ENCODE results near the gene IL16. TPM values are rescaled to one million over a fixed set of nuclear protein-coding genes. Genes with fewer than 3 reads are reported as not detected.
"Not testable (repeated sequence)": the region's sequence is repeated elsewhere in the genome, so short reads cannot be mapped to it uniquely, and the experiment has no call there.

IL16 gene
- 10 to 100 TPM; 58.0 to 95.0 TPM for total RNA-seq

- no peak for ATAC-seq (replicated peaks)
- H3K4me1 Mint-ChIP-seq, result no peaks in the 10 kb centered on the region
- no peaks in the 10 kb centered on the region for H3K9me3 Mint-ChIP-seq
- H3K27ac Mint-ChIP-seq, result no peak within 1 kb of the TSS
- H3K36me3 Mint-ChIP-seq (ENCODE audit: low read depth), result no peaks in the 10 kb centered on the region
- H3K27me3 Mint-ChIP-seq, result peaks cover 21% of the 10 kb centered on the region
- H3K4me3 Mint-ChIP-seq, result no peak within 1 kb of the TSS
Observed at GRCh38 chr15:81196576-81197254, at the start of gene IL16. Gene IL16, plus strand, starts transcription at chr15:81196879. Its CDS starts 28,521 bp downstream, at chr15:81225400.

GRCh38 chr15:81151389-81151788 lies 45.3 kb upstream of the IL16 start:
- Mint-ChIP-seq H3K9me3 (no peaks in the 10 kb centered on the region), H3K27ac (no peak overlapping the region), H3K4me3 (no peak overlapping the region), H3K36me3 (ENCODE audit: low read depth) (no peaks in the 10 kb centered on the region), H3K27me3 (no peaks in the 10 kb centered on the region), H3K4me1 (no peaks in the 10 kb centered on the region)
- ATAC-seq (replicated peaks), result no peak

GRCh38 chr15:81152339-81152738 lies 44.3 kb upstream of the IL16 start:
- Mint-ChIP-seq H3K36me3 (ENCODE audit: low read depth) (no peaks in the 10 kb centered on the region), H3K27me3 (no peaks in the 10 kb centered on the region), H3K9me3 (no peaks in the 10 kb centered on the region), H3K4me1 (no peaks in the 10 kb centered on the region), H3K27ac (no peak overlapping the region), H3K4me3 (no peak overlapping the region)
- no peak for ATAC-seq (replicated peaks)

GRCh38 chr15:81152799-81153198 lies 43.9 kb upstream of the IL16 start:
- Mint-ChIP-seq H3K36me3 (ENCODE audit: low read depth) (no peaks in the 10 kb centered on the region), H3K4me3 (no peak overlapping the region), H3K27me3 (no peaks in the 10 kb centered on the region), H3K9me3 (no peaks in the 10 kb centered on the region), H3K27ac (no peak overlapping the region), H3K4me1 (no peaks in the 10 kb centered on the region)
- no peak for ATAC-seq (replicated peaks)

DNA sequence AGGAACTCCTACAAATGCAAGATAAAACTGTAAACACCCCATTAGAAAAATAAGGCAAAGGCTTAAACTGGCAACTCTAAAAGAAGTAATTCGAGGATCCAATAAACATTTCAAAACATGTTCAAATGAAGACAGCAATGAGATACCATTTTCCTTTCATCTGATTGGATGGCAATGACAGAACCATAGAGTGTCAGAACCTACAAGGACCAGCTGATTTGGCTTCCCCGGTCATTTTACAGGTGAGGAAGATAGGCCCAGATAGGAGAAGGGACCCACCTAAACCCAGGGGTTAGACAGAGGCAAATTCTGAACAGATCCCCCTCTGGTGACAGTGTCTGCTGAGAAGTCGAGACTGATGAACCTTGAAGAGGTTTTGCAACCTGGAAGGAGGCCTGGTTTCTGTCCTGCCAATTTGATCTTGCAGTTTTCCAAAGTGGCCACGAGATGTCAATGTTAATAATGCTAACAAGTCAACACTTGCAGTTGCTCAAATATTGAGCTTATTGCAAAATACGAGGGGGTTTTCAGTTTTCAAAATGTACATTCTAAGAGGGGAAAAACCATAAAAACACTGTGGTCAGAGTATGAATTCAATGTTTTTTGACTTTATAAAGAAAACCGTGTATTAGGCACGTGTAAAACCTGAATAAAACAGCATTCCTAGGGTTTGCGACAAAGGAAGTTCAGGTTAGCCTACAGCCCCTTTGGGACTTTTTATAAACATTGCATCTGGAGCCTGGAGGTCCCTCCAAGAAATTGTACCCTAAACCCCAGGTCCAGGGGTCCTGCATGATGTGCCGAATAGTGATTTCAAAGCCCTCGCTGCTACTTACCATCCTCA lies 41.1 kb upstream of the IL16 start:
- no peak for ATAC-seq (replicated peaks)
- H3K4me1 Mint-ChIP-seq, result no peaks in the 10 kb centered on the region
- no peaks in the 10 kb centered on the region for H3K36me3 Mint-ChIP-seq (ENCODE audit: low read depth)
- no peaks in the 10 kb centered on the region for H3K27me3 Mint-ChIP-seq
- no peak overlapping the region for H3K27ac Mint-ChIP-seq
- H3K4me3 Mint-ChIP-seq, result no peak overlapping the region
- no peaks in the 10 kb centered on the region for H3K9me3 Mint-ChIP-seq

DNA sequence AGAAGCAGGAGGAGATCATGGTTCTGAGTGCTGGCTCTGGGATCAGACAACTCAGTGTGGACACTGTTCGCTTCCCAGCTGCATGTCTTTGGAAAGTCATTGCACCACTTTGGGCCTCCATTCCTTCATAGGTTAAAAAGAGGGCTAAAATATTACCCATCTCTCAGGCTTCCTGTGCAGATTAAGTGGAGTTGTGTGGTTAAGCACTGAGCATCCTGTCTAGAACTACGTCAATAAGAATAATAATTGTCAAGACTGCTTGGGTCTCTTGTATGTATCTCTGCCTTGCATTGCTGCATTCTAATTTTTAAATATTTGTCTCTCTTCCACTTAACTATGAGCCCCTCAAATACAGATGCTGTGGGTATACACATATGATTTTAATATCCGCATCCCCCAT lies 40.4 kb upstream of the IL16 start:
- Mint-ChIP-seq H3K36me3 (ENCODE audit: low read depth) (no peaks in the 10 kb centered on the region), H3K4me3 (no peak overlapping the region), H3K4me1 (peaks cover 6% of the 10 kb centered on the region), H3K27ac (no peak overlapping the region), H3K27me3 (no peaks in the 10 kb centered on the region), H3K9me3 (no peaks in the 10 kb centered on the region)
- ATAC-seq (replicated peaks), result no peak

- Mint-ChIP-seq H3K36me3 (ENCODE audit: low read depth) (no peaks in the 10 kb centered on the region), H3K9me3 (no peaks in the 10 kb centered on the region), H3K27me3 (peaks cover 2% of the 10 kb centered on the region), H3K27ac (no peak overlapping the region), H3K4me1 (peaks cover 17% of the 10 kb centered on the region), H3K4me3 (no peak overlapping the region)
- no peak for ATAC-seq (replicated peaks)
Observed at GRCh38 chr15:81157195-81157938, 39.3 kb upstream of the IL16 start.

GRCh38 chr15:81157939-81158223 lies 38.8 kb upstream of the IL16 start:
- Mint-ChIP-seq H3K27ac (no peak overlapping the region), H3K27me3 (peaks cover 5% of the 10 kb centered on the region), H3K4me3 (no peak overlapping the region), H3K4me1 (peaks cover 20% of the 10 kb centered on the region), H3K36me3 (ENCODE audit: low read depth) (no peaks in the 10 kb centered on the region), H3K9me3 (no peaks in the 10 kb centered on the region)
- ATAC-seq (replicated peaks), result no peak

DNA sequence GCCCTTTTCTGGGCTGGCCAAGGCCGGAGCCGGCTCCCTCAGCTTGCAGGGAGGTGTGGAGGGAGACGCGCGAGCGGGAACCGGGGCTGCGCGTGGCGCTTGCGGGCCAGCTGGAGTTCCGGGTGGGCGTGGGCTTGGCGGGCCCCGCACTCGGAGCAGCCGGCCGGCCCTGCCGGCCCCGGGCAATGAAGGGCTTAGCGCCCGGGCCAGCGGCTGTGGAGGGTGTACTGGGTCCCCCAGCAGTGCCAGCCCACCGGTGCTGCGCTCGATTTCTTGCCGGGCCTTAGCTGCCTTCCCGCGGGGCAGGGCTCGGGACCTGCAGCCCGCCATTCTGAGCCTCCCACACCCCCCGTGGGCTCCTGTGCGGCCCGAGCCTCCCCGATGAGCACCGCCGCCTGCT lies 38.1 kb upstream of the IL16 start:
- not testable (repeated sequence) for H3K4me3 Mint-ChIP-seq; H3K27me3 Mint-ChIP-seq; H3K9me3 Mint-ChIP-seq; H3K36me3 Mint-ChIP-seq (ENCODE audit: low read depth); ATAC-seq (replicated peaks); H3K27ac Mint-ChIP-seq
- H3K4me1 Mint-ChIP-seq, result peaks cover 20% of the 10 kb centered on the region

GRCh38 chr15:81160312-81161159 lies 36.1 kb upstream of the IL16 start:
- H3K4me3 Mint-ChIP-seq, result no peak overlapping the region
- H3K36me3 Mint-ChIP-seq (ENCODE audit: low read depth), result no peaks in the 10 kb centered on the region
- H3K27me3 Mint-ChIP-seq, result peaks cover 5% of the 10 kb centered on the region
- no peak for ATAC-seq (replicated peaks)
- H3K9me3 Mint-ChIP-seq, result no peaks in the 10 kb centered on the region
- no peak overlapping the region for H3K27ac Mint-ChIP-seq
- H3K4me1 Mint-ChIP-seq, result peaks cover 20% of the 10 kb centered on the region

DNA sequence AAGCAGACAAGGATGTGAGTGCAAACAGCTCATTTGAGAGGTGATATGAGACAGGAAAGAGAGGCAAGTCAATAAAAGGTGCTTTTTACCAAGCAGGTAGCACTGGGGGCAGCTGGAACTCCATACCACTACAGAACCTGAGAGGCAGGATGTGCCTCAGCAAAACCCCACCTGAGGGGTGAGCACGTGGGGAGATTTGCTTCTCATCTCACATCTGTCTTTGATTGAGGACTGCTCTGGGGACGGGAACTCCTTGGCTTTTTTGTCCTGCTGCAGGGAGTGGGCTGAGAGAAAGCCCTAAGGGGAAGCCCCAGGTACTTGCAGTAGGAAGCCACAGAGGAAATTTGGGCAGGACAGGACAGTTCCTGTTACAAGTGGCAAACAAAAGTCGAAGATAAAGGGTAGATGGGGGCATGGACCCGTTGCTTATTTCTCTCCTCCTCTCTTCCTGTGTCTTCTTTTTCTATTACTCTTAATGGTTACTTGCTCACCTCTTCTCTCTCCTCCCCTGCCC lies 35.5 kb upstream of the IL16 start:
- no peaks in the 10 kb centered on the region for H3K36me3 Mint-ChIP-seq (ENCODE audit: low read depth)
- peak overlapping the region; percentile 38 for H3K4me3 Mint-ChIP-seq
- ATAC-seq (replicated peaks), result peak; percentile 64

GRCh38 chr15:81161851-81162250 lies 34.8 kb upstream of the IL16 start:
- no peaks in the 10 kb centered on the region for H3K9me3 Mint-ChIP-seq
- peak overlapping the region; percentile 38 for H3K4me3 Mint-ChIP-seq
- peaks cover 20% of the 10 kb centered on the region for H3K4me1 Mint-ChIP-seq
- H3K36me3 Mint-ChIP-seq (ENCODE audit: low read depth), result no peaks in the 10 kb centered on the region
- H3K27me3 Mint-ChIP-seq, result peaks cover 5% of the 10 kb centered on the region
- H3K27ac Mint-ChIP-seq, result peak overlapping the region; percentile 1
- peak; percentile 60 for ATAC-seq (replicated peaks)

More for the DNA sequence above, 35.5 kb upstream of the IL16 start:
- H3K27ac Mint-ChIP-seq, result peak overlapping the region; percentile 1
- no peaks in the 10 kb centered on the region for H3K9me3 Mint-ChIP-seq
- H3K4me1 Mint-ChIP-seq, result peaks cover 20% of the 10 kb centered on the region
- peaks cover 5% of the 10 kb centered on the region for H3K27me3 Mint-ChIP-seq

DNA sequence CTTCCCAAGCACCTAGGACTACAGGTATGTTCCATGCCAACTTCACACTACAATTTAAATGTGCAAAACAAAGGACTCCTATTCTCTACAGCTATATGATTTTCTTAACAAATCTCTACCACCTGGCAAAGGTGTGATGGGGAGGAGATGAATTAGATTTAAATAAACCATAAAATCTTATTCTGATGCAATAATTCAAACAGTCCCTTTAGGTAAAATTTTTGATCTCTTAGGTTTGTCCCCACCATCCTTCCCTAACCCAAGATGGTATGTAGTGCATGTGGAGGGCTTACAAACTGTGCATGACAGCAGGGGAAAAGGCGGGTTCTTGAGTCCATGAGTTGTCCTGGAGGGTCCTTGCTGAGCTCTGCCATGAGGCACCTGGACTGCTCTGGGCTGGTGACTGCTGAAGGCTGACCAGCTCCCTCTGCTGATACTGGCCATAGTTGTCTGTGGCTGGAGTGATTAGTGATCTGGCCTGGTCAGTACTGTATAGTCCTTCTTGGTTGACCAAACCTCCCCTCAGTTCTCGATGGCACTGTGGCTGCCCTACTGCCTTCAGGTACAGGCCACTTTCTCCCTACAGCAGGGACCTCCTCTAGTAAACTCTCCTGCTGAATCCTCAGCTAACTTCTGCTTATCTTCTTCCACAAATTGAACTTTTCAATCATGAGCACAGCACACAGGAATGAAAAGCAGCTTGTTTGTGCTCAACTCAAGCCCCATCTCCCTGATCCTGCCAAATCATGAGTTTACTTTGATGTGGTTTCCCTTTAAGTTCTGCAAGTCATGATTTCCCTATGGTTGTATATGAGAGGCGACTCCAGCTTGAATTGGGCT lies 32.5 kb upstream of the IL16 start:
- H3K4me1 Mint-ChIP-seq, result peaks cover 20% of the 10 kb centered on the region
- ATAC-seq (replicated peaks), result no peak
- H3K27ac Mint-ChIP-seq, result no peak overlapping the region
- no peaks in the 10 kb centered on the region for H3K9me3 Mint-ChIP-seq
- peaks cover 9% of the 10 kb centered on the region for H3K27me3 Mint-ChIP-seq
- no peaks in the 10 kb centered on the region for H3K36me3 Mint-ChIP-seq (ENCODE audit: low read depth)
- no peak overlapping the region for H3K4me3 Mint-ChIP-seq

All from activated T-helper 17 cell treated with anti-CD3 and anti-CD28 coated beads, Interleukin-2, amount 50 U/mL, for 72 hours (primary cell).